Smooth muscle cell (in vitro differentiated cells): ENCODE measurements around the gene TRIM33. TPM values are rescaled to one million over a fixed set of nuclear protein-coding genes. Genes with fewer than 3 reads are reported as not detected.

Source experiments
- DNase-seq: peaks from one replicate; lab custom pipeline; 2025; ENCODE audit not compliant: unreplicated experiment; lab: John Stamatoyannopoulos, UW
- H2AFZ ChIP-seq: fragments of 200-600 bp; sonication (generic); 2 replicates; pipeline ENCODE4 v1.6.0; 2016; ENCODE audit warnings: antibody characterized with exemption, low read depth, mild to moderate bottlenecking
- H3F3A ChIP-seq: fragments of 200-600 bp; sonication (generic); 2 replicates; pipeline ENCODE4 v1.6.0; 2017; ENCODE audit warnings: antibody characterized with exemption, low read depth
- H3K27ac ChIP-seq: fragments of 200-600 bp; sonication (generic); 2 replicates; pipeline ENCODE4 v1.5.1; 2016; ENCODE audit warnings: low read depth, mild to moderate bottlenecking
- H3K27me3 ChIP-seq: fragments of 200-600 bp; sonication (generic); 2 replicates; pipeline ENCODE4 v1.6.1; 2016; ENCODE audit warnings: low read depth, mild to moderate bottlenecking
- H3K36me3 ChIP-seq: fragments of 200-600 bp; sonication (generic); 2 replicates; pipeline ENCODE4 v1.5.1; 2016; ENCODE audit warnings: low read depth
- H3K4me1 ChIP-seq: fragments of 200-600 bp; sonication (generic); 2 replicates; pipeline ENCODE4 v1.5.1; 2016; ENCODE audit warnings: low read depth
- H3K4me2 ChIP-seq: fragments of 200-600 bp; sonication (generic); 2 replicates; pipeline ENCODE4 v1.6.0; 2016; ENCODE audit warnings: mild to moderate bottlenecking
- H3K4me3 ChIP-seq: fragments of 200-600 bp; sonication (generic); 2 replicates; pipeline ENCODE4 v1.5.1; 2016; ENCODE audit warnings: mild to moderate bottlenecking
- H3K79me2 ChIP-seq: fragments of 200-600 bp; sonication (generic); 2 replicates; pipeline ENCODE4 v1.6.0; 2016; ENCODE audit warnings: low read depth, mild to moderate bottlenecking
- H3K9ac ChIP-seq: fragments of 200-600 bp; sonication (generic); 2 replicates; pipeline ENCODE4 v1.6.0; 2016; ENCODE audit warnings: low read depth
- H3K9me3 ChIP-seq: fragments of 200-600 bp; sonication (generic); replicated peaks from 2 replicates; pipeline ENCODE4 v1.5.1; 2016; ENCODE audit warnings: low read depth
- H4K20me1 ChIP-seq: fragments of 200-600 bp; sonication (generic); 2 replicates; pipeline ENCODE4 v1.6.0; 2016; ENCODE audit warnings: low read depth
- WGBS: methylation state at CpG from one replicate; pipeline ENCODE4 v1.1.7; 2016; ENCODE audit warnings: low lambda C conversion rate; 5-methylcytosine and 5-hydroxymethylcytosine counted together
- polyA plus RNA-seq: library from polyadenylated mRNA; unstranded; fragments of >200 nt; fragmentation: Nextera tagmentation; extraction: Ambion mirVana; gene quantifications from 2 replicates; pipeline ENCODE4 v1.2.1, GENCODE V29; 2016
- total RNA-seq: library from RNA; depleted of rRNA; stranded (reverse); fragments of >200 nt; gene quantifications from 2 replicates; pipeline ENCODE4 v1.2.3, GENCODE V29; 2014
- TF ChIP-seq, protein P1 (sequence below): fragments of 200-600 bp; sonication (generic); IDR thresholded peaks from 2 replicates; pipeline ENCODE4 v1.5.1; 2017; ENCODE audit warnings: borderline replicate concordance, mild to moderate bottlenecking, antibody characterized with exemption; ENCODE audit not compliant: insufficient read depth, poor library complexity, severe bottlenecking

TRIM33 gene
- total and polyA plus RNA-seq, 2 experiments from 2014 or later, result 12.0 to 30.5 TPM

DNA sequence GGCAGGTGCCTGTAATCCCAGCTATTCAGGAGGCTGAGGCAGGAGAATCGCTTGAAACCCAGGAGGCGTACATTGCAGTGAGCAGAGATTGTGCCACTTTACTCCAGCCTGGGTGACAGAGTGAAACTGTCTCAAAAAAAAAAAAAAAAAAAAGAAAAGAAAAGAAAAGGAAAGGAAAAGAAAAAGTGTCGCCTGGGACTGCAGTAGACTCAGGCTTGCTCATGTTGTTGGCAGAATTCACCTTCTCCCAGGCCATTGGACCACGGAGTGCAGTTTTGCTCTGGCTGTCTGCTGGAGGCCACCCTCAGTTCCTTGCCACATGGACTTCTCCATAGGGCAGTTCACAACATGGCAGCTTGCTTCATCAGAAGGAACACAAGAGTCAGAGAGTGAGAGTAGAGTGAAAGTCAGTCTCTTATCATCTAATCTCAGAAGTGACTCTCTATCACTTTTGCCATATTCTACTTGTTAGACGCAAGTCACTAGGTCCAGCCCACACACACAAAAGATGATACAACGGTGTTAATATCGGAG, 41.2 kb upstream of the TRIM33 start:
- no peaks in the 10 kb centered on the region for H3K79me2 ChIP-seq
- H3K4me1 ChIP-seq, result no peaks in the 10 kb centered on the region
- no peaks in the 10 kb centered on the region for H3K9me3 ChIP-seq
- no peak overlapping the region for H2AFZ ChIP-seq
- H3K4me2 ChIP-seq, result no peak overlapping the region
- H3K9ac ChIP-seq, result no peak overlapping the region
- DNase-seq, result no peak
- TF ChIP-seq, protein P1, sequence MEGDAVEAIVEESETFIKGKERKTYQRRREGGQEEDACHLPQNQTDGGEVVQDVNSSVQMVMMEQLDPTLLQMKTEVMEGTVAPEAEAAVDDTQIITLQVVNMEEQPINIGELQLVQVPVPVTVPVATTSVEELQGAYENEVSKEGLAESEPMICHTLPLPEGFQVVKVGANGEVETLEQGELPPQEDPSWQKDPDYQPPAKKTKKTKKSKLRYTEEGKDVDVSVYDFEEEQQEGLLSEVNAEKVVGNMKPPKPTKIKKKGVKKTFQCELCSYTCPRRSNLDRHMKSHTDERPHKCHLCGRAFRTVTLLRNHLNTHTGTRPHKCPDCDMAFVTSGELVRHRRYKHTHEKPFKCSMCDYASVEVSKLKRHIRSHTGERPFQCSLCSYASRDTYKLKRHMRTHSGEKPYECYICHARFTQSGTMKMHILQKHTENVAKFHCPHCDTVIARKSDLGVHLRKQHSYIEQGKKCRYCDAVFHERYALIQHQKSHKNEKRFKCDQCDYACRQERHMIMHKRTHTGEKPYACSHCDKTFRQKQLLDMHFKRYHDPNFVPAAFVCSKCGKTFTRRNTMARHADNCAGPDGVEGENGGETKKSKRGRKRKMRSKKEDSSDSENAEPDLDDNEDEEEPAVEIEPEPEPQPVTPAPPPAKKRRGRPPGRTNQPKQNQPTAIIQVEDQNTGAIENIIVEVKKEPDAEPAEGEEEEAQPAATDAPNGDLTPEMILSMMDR, result no peak
- H4K20me1 ChIP-seq, result no peaks in the 10 kb centered on the region
- 92% methylated on average over 7 of the region's 7 CpGs for WGBS
- no peaks in the 10 kb centered on the region for H3F3A ChIP-seq
- H3K4me3 ChIP-seq, result no peak overlapping the region
- H3K27me3 ChIP-seq, result no peaks in the 10 kb centered on the region
- H3K36me3 ChIP-seq, result no peaks in the 10 kb centered on the region
- no peak overlapping the region for H3K27ac ChIP-seq

DNA sequence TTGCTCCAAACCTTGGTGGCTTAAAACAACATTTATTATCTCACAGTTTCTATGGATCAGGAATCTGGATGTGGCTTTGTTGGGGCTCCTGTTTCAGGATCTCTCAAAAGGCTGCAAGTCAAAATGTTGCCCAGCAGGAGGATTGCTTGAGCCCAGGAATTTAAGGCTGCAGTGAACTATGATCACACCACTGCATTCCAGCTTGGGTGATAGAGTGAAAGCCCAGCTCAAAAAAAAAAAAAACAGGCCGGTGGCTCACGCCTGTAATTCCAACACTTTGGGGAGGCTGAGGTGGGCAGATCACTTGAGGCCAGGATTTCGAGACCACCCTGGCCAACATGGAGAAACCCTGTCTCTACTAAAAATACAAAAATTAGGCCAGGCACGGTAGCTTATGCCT, 40.4 kb upstream of the TRIM33 start:
- 76% methylated on average over 4 of the region's 4 CpGs for WGBS
- Histone ChIP-seq H3K36me3 (no peaks in the 10 kb centered on the region), H3K4me2 (no peak overlapping the region), H3K27me3 (no peaks in the 10 kb centered on the region), H3K4me1 (no peaks in the 10 kb centered on the region), H4K20me1 (no peaks in the 10 kb centered on the region), H3K79me2 (no peaks in the 10 kb centered on the region), H3K9ac (no peak overlapping the region), H3K27ac (no peak overlapping the region), H3F3A (no peaks in the 10 kb centered on the region), H2AFZ (no peak overlapping the region), H3K4me3 (no peak overlapping the region), H3K9me3 (no peaks in the 10 kb centered on the region)
- TF ChIP-seq, protein P1, result no peak
- no peak for DNase-seq

DNA sequence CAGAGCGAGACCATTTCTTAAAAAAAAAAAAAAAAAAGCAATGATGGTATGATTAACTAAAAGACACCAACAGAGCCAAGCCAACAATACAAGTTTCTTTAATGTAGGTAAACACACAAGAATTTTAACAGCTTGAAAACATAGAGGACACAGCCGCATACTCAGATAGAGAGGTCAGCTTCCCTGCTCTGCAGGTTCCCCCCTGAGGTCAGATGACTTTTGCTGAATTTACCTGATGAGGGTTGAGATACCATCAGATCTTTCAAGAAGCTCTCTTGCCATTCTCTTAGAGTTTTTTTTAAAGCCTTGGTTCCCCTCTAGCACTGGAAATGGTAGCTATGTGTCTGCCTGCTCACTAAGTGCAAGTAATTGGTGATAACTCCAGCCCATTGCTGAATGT, 39.3 kb upstream of the TRIM33 start:
- no peak overlapping the region for H3K4me3 ChIP-seq

DNA sequence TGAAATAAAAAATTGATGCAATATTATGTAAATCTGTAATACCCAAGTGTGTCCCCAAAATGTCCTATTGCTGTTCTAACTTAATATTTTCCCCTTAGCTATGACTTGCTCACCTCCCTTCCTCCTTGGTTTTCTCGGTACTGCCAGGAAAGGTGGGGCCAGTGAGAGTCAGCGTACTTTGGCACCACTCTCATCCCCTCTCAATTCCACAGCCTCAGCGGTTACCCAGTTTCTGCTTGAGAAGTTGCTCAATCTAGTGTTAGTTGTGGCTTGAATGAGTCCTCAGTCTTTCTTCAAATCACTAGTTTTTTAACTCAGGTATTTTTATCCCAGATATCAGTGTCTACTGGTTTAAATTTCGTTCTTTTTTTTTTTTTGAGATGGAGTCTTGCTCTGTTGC, 38.1 kb upstream of the TRIM33 start:
- H3K4me2 ChIP-seq, result no peak overlapping the region
- H3K27ac ChIP-seq, result no peak overlapping the region
- H3K9me3 ChIP-seq, result no peaks in the 10 kb centered on the region
- DNase-seq, result no peak
- no peak overlapping the region for H2AFZ ChIP-seq
- WGBS, result 85% methylated on average over 4 of the region's 4 CpGs
- no peaks in the 10 kb centered on the region for H3K4me1 ChIP-seq
- no peaks in the 10 kb centered on the region for H3F3A ChIP-seq
- H4K20me1 ChIP-seq, result no peaks in the 10 kb centered on the region
- no peak overlapping the region for H3K4me3 ChIP-seq
- H3K27me3 ChIP-seq, result no peaks in the 10 kb centered on the region
- no peaks in the 10 kb centered on the region for H3K79me2 ChIP-seq
- TF ChIP-seq, protein P1, result no peak
- no peaks in the 10 kb centered on the region for H3K36me3 ChIP-seq
- H3K9ac ChIP-seq, result no peak overlapping the region

More for the DNA sequence above, 39.3 kb upstream of the TRIM33 start:
- H3K4me2 ChIP-seq, result no peak overlapping the region
- no peak overlapping the region for H2AFZ ChIP-seq
- H3K9ac ChIP-seq, result no peak overlapping the region
- H3K36me3 ChIP-seq, result no peaks in the 10 kb centered on the region
- no peaks in the 10 kb centered on the region for H3K4me1 ChIP-seq
- H4K20me1 ChIP-seq, result no peaks in the 10 kb centered on the region
- TF ChIP-seq, protein P1, result no peak
- H3K27me3 ChIP-seq, result no peaks in the 10 kb centered on the region
- 79% methylated on average over 2 of the region's 2 CpGs for whole genome bisulfite sequencing
- no peak for DNase-seq
- H3K27ac ChIP-seq, result no peak overlapping the region
- H3K79me2 ChIP-seq, result no peaks in the 10 kb centered on the region
- H3F3A ChIP-seq, result no peaks in the 10 kb centered on the region
- no peaks in the 10 kb centered on the region for H3K9me3 ChIP-seq
